Smooth muscle cell (in vitro differentiated cells): ENCODE measurements around the gene ABCD2. TPM values are rescaled to one million over a fixed set of nuclear protein-coding genes. Genes with fewer than 3 reads are reported as not detected.

Experiments
- DNase-seq: peaks from one replicate; lab custom pipeline; 2025; ENCODE audit not compliant: unreplicated experiment; lab: John Stamatoyannopoulos, UW
- H2AFZ ChIP-seq: fragments of 200-600 bp; sonication (generic); 2 replicates; pipeline ENCODE4 v1.6.0; 2016; ENCODE audit warnings: antibody characterized with exemption, low read depth, mild to moderate bottlenecking
- H3F3A ChIP-seq: fragments of 200-600 bp; sonication (generic); 2 replicates; pipeline ENCODE4 v1.6.0; 2017; ENCODE audit warnings: antibody characterized with exemption, low read depth
- H3K27ac ChIP-seq: fragments of 200-600 bp; sonication (generic); 2 replicates; pipeline ENCODE4 v1.5.1; 2016; ENCODE audit warnings: low read depth, mild to moderate bottlenecking
- H3K27me3 ChIP-seq: fragments of 200-600 bp; sonication (generic); 2 replicates; pipeline ENCODE4 v1.6.1; 2016; ENCODE audit warnings: low read depth, mild to moderate bottlenecking
- H3K36me3 ChIP-seq: fragments of 200-600 bp; sonication (generic); 2 replicates; pipeline ENCODE4 v1.5.1; 2016; ENCODE audit warnings: low read depth
- H3K4me1 ChIP-seq: fragments of 200-600 bp; sonication (generic); 2 replicates; pipeline ENCODE4 v1.5.1; 2016; ENCODE audit warnings: low read depth
- H3K4me2 ChIP-seq: fragments of 200-600 bp; sonication (generic); 2 replicates; pipeline ENCODE4 v1.6.0; 2016; ENCODE audit warnings: mild to moderate bottlenecking
- H3K4me3 ChIP-seq: fragments of 200-600 bp; sonication (generic); 2 replicates; pipeline ENCODE4 v1.5.1; 2016; ENCODE audit warnings: mild to moderate bottlenecking
- H3K79me2 ChIP-seq: fragments of 200-600 bp; sonication (generic); 2 replicates; pipeline ENCODE4 v1.6.0; 2016; ENCODE audit warnings: low read depth, mild to moderate bottlenecking
- H3K9ac ChIP-seq: fragments of 200-600 bp; sonication (generic); 2 replicates; pipeline ENCODE4 v1.6.0; 2016; ENCODE audit warnings: low read depth
- H3K9me3 ChIP-seq: fragments of 200-600 bp; sonication (generic); replicated peaks from 2 replicates; pipeline ENCODE4 v1.5.1; 2016; ENCODE audit warnings: low read depth
- H4K20me1 ChIP-seq: fragments of 200-600 bp; sonication (generic); 2 replicates; pipeline ENCODE4 v1.6.0; 2016; ENCODE audit warnings: low read depth
- WGBS: methylation state at CpG from one replicate; pipeline ENCODE4 v1.1.7; 2016; ENCODE audit warnings: low lambda C conversion rate; 5-methylcytosine and 5-hydroxymethylcytosine counted together
- polyA plus RNA-seq: library from polyadenylated mRNA; unstranded; fragments of >200 nt; fragmentation: Nextera tagmentation; extraction: Ambion mirVana; gene quantifications from 2 replicates; pipeline ENCODE4 v1.2.1, GENCODE V29; 2016
- total RNA-seq: library from RNA; depleted of rRNA; stranded (reverse); fragments of >200 nt; gene quantifications from 2 replicates; pipeline ENCODE4 v1.2.3, GENCODE V29; 2014
- TF ChIP-seq, protein P1 (sequence below): fragments of 200-600 bp; sonication (generic); IDR thresholded peaks from 2 replicates; pipeline ENCODE4 v1.5.1; 2017; ENCODE audit warnings: borderline replicate concordance, mild to moderate bottlenecking, antibody characterized with exemption; ENCODE audit not compliant: insufficient read depth, poor library complexity, severe bottlenecking

The ABCD2 gene
- total and polyA plus RNA-seq, 2 experiments from 2014 or later: 0.04 TPM; not detected in 1

GRCh38 chr12:39619316-39619659 lies 315 bp downstream of the ABCD2 start:
- 48% methylated on average over 10 of the region's 10 CpGs for WGBS

DNA sequence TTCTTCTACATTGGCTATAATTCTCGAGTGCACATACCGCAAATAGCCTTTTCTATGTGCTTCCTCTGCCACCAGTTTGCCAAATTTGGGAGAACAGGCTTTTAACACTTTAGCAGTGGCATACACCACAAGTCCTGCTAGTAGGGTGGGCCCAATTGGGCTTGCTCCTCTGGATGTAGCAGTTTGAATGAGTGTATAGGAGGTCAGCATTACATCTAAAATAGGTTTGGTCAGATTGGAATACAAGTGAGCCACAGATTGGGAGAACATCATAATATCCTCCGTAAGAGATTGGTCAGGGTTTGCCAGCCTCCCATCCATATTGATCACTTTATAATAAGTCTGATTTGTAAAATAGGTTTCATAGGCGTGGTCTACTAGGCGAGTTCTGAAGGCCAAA lies 902 bp downstream of the ABCD2 start:
- H3K27me3 ChIP-seq: no peaks in the 10 kb centered on the region
- H4K20me1 ChIP-seq: no peaks in the 10 kb centered on the region
- TF ChIP-seq, protein P1, sequence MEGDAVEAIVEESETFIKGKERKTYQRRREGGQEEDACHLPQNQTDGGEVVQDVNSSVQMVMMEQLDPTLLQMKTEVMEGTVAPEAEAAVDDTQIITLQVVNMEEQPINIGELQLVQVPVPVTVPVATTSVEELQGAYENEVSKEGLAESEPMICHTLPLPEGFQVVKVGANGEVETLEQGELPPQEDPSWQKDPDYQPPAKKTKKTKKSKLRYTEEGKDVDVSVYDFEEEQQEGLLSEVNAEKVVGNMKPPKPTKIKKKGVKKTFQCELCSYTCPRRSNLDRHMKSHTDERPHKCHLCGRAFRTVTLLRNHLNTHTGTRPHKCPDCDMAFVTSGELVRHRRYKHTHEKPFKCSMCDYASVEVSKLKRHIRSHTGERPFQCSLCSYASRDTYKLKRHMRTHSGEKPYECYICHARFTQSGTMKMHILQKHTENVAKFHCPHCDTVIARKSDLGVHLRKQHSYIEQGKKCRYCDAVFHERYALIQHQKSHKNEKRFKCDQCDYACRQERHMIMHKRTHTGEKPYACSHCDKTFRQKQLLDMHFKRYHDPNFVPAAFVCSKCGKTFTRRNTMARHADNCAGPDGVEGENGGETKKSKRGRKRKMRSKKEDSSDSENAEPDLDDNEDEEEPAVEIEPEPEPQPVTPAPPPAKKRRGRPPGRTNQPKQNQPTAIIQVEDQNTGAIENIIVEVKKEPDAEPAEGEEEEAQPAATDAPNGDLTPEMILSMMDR: no peak
- H3K79me2 ChIP-seq: no peaks in the 10 kb centered on the region
- 95% methylated on average over 5 of the region's 5 CpGs for WGBS
- H3K4me3 ChIP-seq: no peak overlapping the region
- no peak overlapping the region for H3K9ac ChIP-seq
- H3K4me2 ChIP-seq: no peak overlapping the region
- H2AFZ ChIP-seq: peak overlapping the region; percentile 85
- no peak for DNase-seq
- no peak overlapping the region for H3K27ac ChIP-seq
- no peaks in the 10 kb centered on the region for H3K9me3 ChIP-seq
- H3K36me3 ChIP-seq: no peaks in the 10 kb centered on the region
- peaks cover 3% of the 10 kb centered on the region for H3K4me1 ChIP-seq
- peaks cover 7% of the 10 kb centered on the region for H3F3A ChIP-seq

More at GRCh38 chr12:39619316-39619659, 315 bp downstream of the ABCD2 start:
- Histone ChIP-seq H3K27me3 (no peaks in the 10 kb centered on the region), H3K79me2 (no peaks in the 10 kb centered on the region), H3F3A (peaks cover 7% of the 10 kb centered on the region), H3K4me2 (peak overlapping the region; percentile 89), H3K4me3 (peak overlapping the region; percentile 69), H3K36me3 (no peaks in the 10 kb centered on the region), H3K9me3 (no peaks in the 10 kb centered on the region), H3K4me1 (peaks cover 3% of the 10 kb centered on the region), H3K27ac (no peak overlapping the region), H2AFZ (peak overlapping the region; percentile 85), H4K20me1 (no peaks in the 10 kb centered on the region), H3K9ac (no peak overlapping the region)
- TF ChIP-seq, protein P1: no peak
- no peak for DNase-seq

GRCh38 chr12:39617887-39618286 lies 1.7 kb downstream of the ABCD2 start:
- WGBS: 100% methylated on average over 1 of the region's 1 CpG
- TF ChIP-seq, protein P1: no peak
- Histone ChIP-seq H3K79me2 (no peaks in the 10 kb centered on the region), H3K36me3 (no peaks in the 10 kb centered on the region), H3K9ac (no peak overlapping the region), H3K27me3 (no peaks in the 10 kb centered on the region), H2AFZ (no peak overlapping the region), H3K4me1 (peaks cover 3% of the 10 kb centered on the region), H3K4me3 (no peak overlapping the region), H3K27ac (no peak overlapping the region), H3K4me2 (no peak overlapping the region), H4K20me1 (no peaks in the 10 kb centered on the region), H3K9me3 (no peaks in the 10 kb centered on the region), H3F3A (peaks cover 7% of the 10 kb centered on the region)
- no peak for DNase-seq

GRCh38 chr12:39616666-39617065 lies 2.9 kb downstream of the ABCD2 start:
- Histone ChIP-seq H4K20me1 (no peaks in the 10 kb centered on the region), H3F3A (peaks cover 7% of the 10 kb centered on the region), H3K27me3 (no peaks in the 10 kb centered on the region), H3K9me3 (no peaks in the 10 kb centered on the region), H3K4me2 (no peak overlapping the region), H2AFZ (no peak overlapping the region), H3K36me3 (no peaks in the 10 kb centered on the region), H3K9ac (no peak overlapping the region), H3K27ac (no peak overlapping the region), H3K4me3 (no peak overlapping the region), H3K79me2 (no peaks in the 10 kb centered on the region), H3K4me1 (peaks cover 3% of the 10 kb centered on the region)
- WGBS: 97% methylated on average over 4 of the region's 4 CpGs
- TF ChIP-seq, protein P1: no peak
- DNase-seq: no peak
